HG03521 (cell line): Measurements from ENCODE around the gene NUDT3.

Experiments used
- ATAC-seq: cut with Tn5 transposase; IDR thresholded peaks from one replicate; pipeline ENCODE4 v1.9.1; 2021; ENCODE audit warnings: mild to moderate bottlenecking, moderate library complexity; ENCODE audit not compliant: unreplicated experiment

NUDT3 gene

GRCh38 chr6:34242252-34243130, 150.0 kb downstream of the NUDT3 start:
- no peak for ATAC-seq

GRCh38 chr6:34241351-34242215, 150.9 kb downstream of the NUDT3 start:
- no peak for ATAC-seq

- no peak for ATAC-seq
Measured at GRCh38 chr6:34240329-34241248, 151.9 kb downstream of the NUDT3 start.

GRCh38 chr6:34239893-34240292, 152.6 kb downstream of the NUDT3 start:
- no peak for ATAC-seq

- ATAC-seq, result no peak
Measured at GRCh38 chr6:34239500-34239825, 153.0 kb downstream of the NUDT3 start.

GRCh38 chr6:34238585-34239499, 153.6 kb downstream of the NUDT3 start:
- ATAC-seq, result no peak

GRCh38 chr6:34237722-34238584, 154.5 kb downstream of the NUDT3 start:
- no peak for ATAC-seq

- peak; percentile 7 for ATAC-seq
Measured at GRCh38 chr6:34237316-34237721, 155.2 kb downstream of the NUDT3 start.

- peak; percentile 62 for ATAC-seq
Measured at GRCh38 chr6:34236443-34237315, 155.8 kb downstream of the NUDT3 start, which contains the start of gene HMGA1. Gene HMGA1, plus strand, starts transcription at chr6:34236873. Its CDS starts 3,908 bp downstream, at chr6:34240781.

GRCh38 chr6:34236131-34236442, 156.4 kb downstream of the NUDT3 start:
- ATAC-seq, result no peak

GRCh38 chr6:34235307-34236130, 156.9 kb downstream of the NUDT3 start:
- no peak for ATAC-seq

- ATAC-seq, result no peak
Measured at GRCh38 chr6:34234667-34235306, 157.7 kb downstream of the NUDT3 start.

- ATAC-seq, result no peak
Measured at GRCh38 chr6:34233867-34234266, 158.6 kb downstream of the NUDT3 start.

- ATAC-seq, result no peak
Measured at GRCh38 chr6:34232901-34233300, 159.6 kb downstream of the NUDT3 start.

GRCh38 chr6:34231566-34232336, 160.7 kb downstream of the NUDT3 start:
- no peak for ATAC-seq
